OCI-LY1 (cell line): ENCODE results near the gene NTSR1.

Experiments used
- CTCF ChIP-seq: fragments of 200-600 bp; sonication (generic), shearing (Covaris generic); IDR thresholded peaks from 2 replicates; pipeline ENCODE4 v1.5.1; 2017; ENCODE audit warnings: mild to moderate bottlenecking, antibody characterized with exemption, low read length, moderate library complexity, mixed read lengths
- EZH2 ChIP-seq: fragments of 200-600 bp; sonication (generic), shearing (Covaris generic); IDR thresholded peaks from 2 replicates; pipeline ENCODE4 v1.8.0; 2017; ENCODE audit warnings: borderline replicate concordance, mixed run types, mild to moderate bottlenecking, antibody characterized with exemption, low read length, moderate library complexity, mixed read lengths

GRCh38 chr20:62786157-62786556 is 77.5 kb downstream of the NTSR1 start:
- TF ChIP-seq CTCF, result no peak
- TF ChIP-seq EZH2, result no peak
